GM08714 (cell line): ENCODE results near the gene RPL22.

Experiments used
- H3K4me3 ChIP-seq: fragments of 200-500 bp; sonication (Bioruptor generic); 2 replicates; pipeline ENCODE4 v1.5.1; 2014; ENCODE audit warnings: mild to moderate bottlenecking, low read length, inconsistent platforms
- ZNF274 ChIP-seq: IDR thresholded peaks from 2 replicates; pipeline ENCODE4 v1.6.1; 2012; ENCODE audit warnings: mild to moderate bottlenecking, low read depth, low read length

RPL22 gene

DNA sequence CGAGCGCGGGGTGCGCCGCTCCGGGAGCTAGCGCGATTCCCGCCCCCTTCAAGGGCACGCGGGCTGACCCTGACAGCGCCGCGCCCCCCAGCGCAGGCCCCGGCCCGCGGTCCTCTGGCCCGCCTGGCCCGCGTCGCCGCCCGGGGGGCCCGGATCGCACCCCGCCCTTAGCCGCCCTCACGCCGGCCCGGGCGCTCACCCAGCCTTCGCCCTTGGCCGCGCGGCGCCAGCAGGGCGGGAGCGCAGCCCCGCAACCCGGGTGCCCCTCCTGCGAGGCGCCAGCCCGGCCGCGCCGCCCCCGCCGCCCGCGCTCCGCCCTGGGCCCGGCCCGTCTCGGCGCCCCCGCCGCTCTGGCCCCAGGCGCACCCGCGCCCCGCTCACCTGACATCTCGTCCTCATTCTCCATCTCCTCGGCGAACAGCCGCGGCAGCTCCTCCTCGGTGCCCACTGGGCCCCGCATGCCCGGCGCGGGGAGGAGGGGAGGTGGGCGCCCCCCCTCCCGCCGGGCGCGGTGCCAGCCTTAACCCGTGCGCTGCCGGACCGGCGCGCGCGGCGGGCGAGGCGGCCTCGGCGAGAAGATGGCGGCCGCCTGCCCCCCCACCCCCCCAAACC lies 19.7 kb downstream of the RPL22 start:
- TF ChIP-seq ZNF274: no peak
- no peak overlapping the region for H3K4me3 ChIP-seq

GRCh38 chr1:6178751-6179563 lies 20.4 kb downstream of the RPL22 start:
- TF ChIP-seq ZNF274: no peak
- no peak overlapping the region for H3K4me3 ChIP-seq

DNA sequence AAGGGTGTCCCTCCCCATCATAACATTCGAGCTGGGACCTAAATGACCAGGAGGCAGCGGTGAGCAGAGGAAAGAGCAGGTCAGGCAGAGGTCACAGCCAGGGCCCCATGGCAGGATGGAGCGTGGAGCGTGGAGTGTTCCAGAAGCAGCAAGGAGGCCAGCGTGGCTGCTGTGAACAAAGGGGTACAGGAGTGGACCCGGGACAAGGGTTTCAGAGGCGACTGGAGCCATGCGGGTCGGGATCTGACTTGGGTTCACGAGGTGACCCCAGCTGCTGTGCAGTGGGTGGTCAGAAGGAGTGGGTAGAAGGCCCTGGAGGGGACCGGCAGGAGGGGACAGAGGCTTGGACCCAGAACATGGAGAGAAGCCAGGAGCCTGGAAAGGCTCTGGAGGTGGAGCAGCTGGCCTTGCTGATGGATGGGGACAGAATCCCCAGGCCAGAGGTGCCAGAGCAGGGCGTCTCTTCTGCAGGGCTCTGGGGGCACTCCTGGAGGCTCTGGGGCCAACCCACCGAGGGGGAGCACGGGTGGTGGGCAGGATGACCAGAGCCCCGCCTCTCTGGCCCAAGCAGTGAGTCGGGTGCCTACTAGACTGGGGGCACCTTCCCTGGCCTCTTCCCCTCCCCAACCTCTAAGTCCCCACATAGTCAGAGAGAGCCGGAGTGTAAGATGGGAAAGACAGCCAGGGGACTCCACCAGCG lies 21.6 kb downstream of the RPL22 start:
- no peak overlapping the region for H3K4me3 ChIP-seq
- no peak for TF ChIP-seq ZNF274

DNA sequence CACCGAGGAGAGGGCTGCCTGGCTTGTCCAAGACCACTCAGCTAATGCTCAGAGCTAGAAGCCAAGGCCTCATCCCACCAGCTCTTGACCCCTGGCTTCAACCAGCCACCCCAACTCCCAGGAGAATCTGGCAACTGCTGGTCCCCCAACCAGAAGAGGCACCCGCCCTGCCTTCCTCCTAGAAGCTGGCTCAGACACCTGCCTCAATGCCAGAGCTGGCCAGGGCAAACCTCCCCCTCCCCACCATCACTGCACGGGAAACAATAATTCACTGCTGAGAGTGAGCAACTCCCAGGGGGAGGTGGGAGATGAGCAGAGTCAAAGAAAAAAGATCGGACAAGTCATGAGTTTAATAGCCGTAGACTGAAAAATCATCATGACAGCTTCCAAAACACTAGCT lies 22.6 kb downstream of the RPL22 start:
- H3K4me3 ChIP-seq: no peak overlapping the region
- no peak for TF ChIP-seq ZNF274

DNA sequence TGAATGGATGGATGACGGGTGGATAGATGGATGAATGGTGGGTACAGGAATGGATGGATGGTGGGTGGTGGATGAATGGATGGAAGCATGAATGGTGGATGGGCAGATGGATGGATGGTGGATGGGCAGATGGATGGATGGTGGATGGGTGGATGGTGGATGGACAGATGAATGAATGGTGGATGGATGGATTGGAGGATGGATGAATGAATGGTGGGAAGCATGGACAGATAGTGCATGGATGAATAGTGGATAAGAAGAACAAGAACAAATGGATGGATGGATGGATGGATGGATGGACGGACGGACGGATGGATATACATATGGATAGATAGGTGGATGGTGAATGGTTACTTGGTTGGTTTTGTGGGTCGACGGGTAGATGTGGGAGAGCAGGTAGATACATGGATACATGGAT lies 24.0 kb downstream of the RPL22 start:
- TF ChIP-seq ZNF274: no peak
- no peak overlapping the region for H3K4me3 ChIP-seq

DNA sequence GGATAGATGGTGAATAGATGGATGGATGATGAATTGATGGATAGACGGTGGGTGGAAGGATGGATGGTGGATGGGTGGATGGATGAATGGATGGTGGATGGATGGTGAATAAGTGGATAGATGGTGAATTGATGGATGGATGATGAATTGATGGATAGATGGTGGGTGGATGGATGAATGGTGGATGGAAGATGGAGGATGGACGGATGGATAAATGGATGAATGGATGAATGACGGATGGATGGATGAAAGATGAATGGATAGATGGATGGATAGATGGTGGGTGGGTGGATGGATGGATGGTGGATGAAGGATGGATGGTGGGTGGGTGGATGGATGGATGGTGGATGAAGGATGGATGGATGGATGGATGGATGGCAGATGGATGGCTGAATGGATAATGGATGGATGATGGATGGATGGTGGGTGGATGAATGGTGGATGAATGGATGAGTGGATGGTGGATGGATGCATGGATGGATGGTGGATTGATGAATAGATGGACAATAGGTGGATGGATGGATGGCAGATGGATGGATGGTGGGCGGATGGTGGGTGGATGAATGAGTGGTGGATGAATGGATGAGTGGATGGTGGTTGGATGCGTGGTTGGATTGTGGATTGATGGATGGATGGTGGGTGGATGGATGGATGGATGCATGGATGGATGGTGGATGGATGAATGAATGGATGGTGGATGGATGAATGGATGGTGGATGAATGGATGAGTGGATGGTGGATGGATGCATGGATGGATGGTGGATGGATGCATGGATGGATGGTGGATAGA lies 24.6 kb downstream of the RPL22 start:
- no peak for TF ChIP-seq ZNF274

GRCh38 chr1:6172549-6172948 lies 26.8 kb downstream of the RPL22 start:
- no peak for TF ChIP-seq ZNF274

More for the DNA sequence above, 24.6 kb downstream of the RPL22 start:
- H3K4me3 ChIP-seq: no peak overlapping the region

GRCh38 chr1:6171548-6172124 lies 27.8 kb downstream of the RPL22 start:
- H3K4me3 ChIP-seq: no peak overlapping the region
- TF ChIP-seq ZNF274: no peak

More at GRCh38 chr1:6172549-6172948, 26.8 kb downstream of the RPL22 start:
- no peak overlapping the region for H3K4me3 ChIP-seq

DNA sequence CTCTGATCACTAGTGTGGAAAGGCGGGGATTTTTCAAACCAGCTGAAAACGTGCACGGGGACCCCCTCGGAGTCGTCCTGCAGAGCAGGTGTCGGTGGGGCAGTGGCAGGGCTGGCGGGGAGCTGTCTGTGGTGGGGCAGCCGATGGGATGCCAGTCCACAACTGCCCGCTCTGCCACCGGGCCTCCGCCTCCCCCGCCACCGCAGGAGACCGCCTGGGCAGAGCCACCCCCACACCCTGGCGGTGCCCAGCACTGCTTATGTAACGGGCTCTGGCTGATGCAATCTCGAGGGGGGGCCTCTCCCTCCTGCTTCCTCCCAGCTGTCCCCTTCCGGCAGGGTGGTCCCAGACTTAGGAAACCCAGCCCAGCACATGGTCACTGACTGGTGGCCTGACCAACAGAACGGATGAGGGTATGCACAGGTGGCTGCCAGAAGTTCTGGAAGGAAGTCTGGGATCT lies 28.6 kb downstream of the RPL22 start:
- TF ChIP-seq ZNF274: no peak
- no peak overlapping the region for H3K4me3 ChIP-seq

DNA sequence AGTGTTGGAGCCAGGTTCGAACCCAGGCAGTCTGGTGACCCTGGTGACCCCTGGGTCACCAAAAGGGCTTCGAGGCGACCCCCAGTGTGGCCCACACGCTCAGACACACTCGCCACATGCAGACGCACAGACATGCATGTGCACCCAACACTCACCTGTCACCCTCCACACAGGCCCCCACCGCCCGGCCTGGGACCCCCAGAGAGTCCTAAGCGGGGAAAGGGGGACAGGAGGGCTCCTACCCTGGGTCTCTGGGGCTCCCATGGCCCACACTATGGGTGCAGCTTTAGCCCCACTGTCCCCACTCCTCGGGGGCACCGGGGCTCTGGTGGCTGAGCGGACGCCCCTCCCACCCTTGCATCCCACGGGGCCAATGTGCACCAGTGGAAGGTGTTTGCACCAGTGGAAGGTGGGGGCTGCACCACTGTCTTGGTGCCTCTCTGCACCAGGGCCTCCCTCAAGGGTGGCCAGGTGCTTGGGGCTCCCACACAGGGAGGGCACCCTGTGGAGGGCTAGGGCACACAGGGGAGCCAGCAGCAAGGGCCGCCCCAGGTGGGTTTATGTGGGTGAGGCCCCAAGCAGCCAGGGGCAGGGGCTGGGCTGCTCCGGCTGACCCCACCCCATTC lies 29.2 kb downstream of the RPL22 start:
- no peak overlapping the region for H3K4me3 ChIP-seq
- TF ChIP-seq ZNF274: no peak

DNA sequence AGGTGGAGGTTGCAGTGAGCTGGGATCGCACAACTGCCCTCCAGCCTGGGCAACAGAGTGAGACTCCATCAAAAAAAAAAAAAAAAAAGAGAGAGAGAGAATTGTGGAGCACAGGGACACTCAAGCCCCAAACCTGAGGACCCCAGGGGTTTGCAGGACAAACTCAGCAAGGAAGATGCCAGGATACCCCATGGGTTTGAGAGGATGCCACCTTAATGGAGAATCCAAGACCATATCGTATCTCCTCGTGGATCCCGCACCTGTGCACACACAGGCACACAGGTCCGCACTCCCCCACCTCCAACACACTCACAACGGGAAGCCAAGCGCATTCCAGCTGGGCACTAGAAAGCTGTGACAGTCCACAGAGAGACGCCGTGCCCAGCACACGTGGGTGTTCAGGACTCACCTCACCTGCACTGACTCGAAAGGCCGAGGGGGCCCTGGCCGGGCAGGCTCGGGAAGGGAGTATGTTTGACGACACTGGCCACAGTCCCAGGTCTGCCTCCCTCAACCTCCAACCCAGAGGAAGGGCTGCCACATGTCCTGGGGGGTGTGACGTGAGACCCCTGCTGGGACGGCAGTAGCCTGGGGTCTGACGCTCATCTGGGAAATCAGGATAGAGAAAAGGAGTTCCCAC lies 30.3 kb downstream of the RPL22 start:
- H3K4me3 ChIP-seq: no peak overlapping the region
- no peak for TF ChIP-seq ZNF274

- TF ChIP-seq ZNF274: no peak
- no peak overlapping the region for H3K4me3 ChIP-seq
Measured at GRCh38 chr1:6167391-6168303, 31.7 kb downstream of the RPL22 start.
